Left ventricle myocardium inferior (tissue), 1 donor: ENCODE results near the gene RRAS. TPM values are rescaled to one million over a fixed set of nuclear protein-coding genes. Genes with fewer than 3 reads are reported as not detected.

Experiments
- DNase-seq: peaks from one replicate; pipeline ENCODE4 v3.0.0-alpha.2; 2020
- H3K27ac ChIP-seq: fragments of 200-600 bp; replicated peaks from 2 replicates; pipeline ENCODE4 v1.8.0; 2021
- H3K27me3 ChIP-seq: fragments of 200-600 bp; 2 replicates; pipeline ENCODE4 v1.8.0; 2021; ENCODE audit warnings: low read depth
- H3K36me3 ChIP-seq: fragments of 200-600 bp; 2 replicates; pipeline ENCODE4 v1.8.0; 2021
- H3K4me1 ChIP-seq: fragments of 200-600 bp; 2 replicates; pipeline ENCODE4 v1.8.0; 2021
- H3K4me3 ChIP-seq: fragments of 200-600 bp; 2 replicates; pipeline ENCODE4 v1.8.0; 2021; ENCODE audit warnings: mild to moderate bottlenecking, moderate library complexity
- H3K9me3 ChIP-seq: fragments of 200-600 bp; replicated peaks from 2 replicates; pipeline ENCODE4 v1.8.0; 2021
- intact Hi-C: fragments of 100-400 bp; cut with micrococcal nuclease; formaldehyde crosslinking; loops from one replicate; pipeline ENCODE4 v1.11.0; 2022
- total RNA-seq: library from RNA; stranded (reverse); fragmentation: NEBNext Ultra II Directional; extraction: Animal tissue kit (Norgen Biotek cat#: 25700); gene quantifications from one replicate; pipeline ENCODE4 v1.2.1, GENCODE V29; 2021
- TF ChIP-seq, protein P1 (sequence below): fragments of 200-600 bp; IDR thresholded peaks from 2 replicates; pipeline ENCODE4 v1.8.0; 2021; ENCODE audit warnings: antibody characterized with exemption, mild to moderate bottlenecking, borderline replicate concordance
- donor health status: DM: no; HTN: yes; CAD: no; lungs with severe emphysema.

Gene RRAS
- total RNA-seq, 1 donor from 2014 or later: 116 TPM

DNA sequence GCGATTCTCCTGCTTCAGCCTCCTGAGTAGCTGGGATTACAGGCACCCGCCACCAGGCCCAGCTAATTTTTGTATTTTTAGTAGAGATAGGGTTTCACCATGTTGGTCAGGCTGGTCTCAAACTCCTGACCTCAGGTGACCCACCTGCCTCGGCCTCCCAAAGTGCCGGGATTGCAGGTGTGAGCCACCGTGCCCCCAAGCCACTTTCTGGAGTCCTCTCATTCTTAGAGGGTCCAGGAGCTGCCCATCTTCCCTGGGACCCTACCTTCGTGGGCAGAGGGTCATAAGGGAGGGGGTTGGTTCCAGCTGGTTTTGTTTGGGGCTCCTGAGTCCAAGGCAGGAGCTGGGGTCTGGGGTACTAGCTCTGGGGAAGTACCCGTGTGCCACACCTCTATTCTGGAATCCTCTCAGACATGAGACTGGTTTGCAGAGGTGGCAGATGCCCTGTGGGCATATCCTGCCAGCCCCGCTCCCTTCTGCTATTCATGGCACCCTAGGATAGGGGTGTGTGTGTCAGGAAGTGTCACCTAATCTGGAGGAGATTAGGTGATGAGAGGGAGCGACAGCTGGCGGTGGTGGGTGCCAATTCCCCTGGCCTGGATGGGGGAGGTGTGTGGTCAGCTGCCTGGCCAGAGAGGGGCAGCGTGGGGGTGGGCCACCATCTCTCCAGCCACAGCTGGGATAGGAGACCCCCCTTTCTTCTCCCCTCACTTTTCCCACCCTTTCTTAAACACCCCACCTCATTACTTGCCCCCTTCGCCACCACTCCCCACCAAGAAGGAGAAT is 39.2 kb upstream of the RRAS start:
- Histone ChIP-seq H3K36me3 (peaks cover 34% of the 10 kb centered on the region), H3K4me1 (peaks cover 55% of the 10 kb centered on the region), H3K9me3 (no peaks in the 10 kb centered on the region), H3K4me3 (peak overlapping the region; percentile 98), H3K27me3 (no peaks in the 10 kb centered on the region), H3K27ac (peak overlapping the region; percentile 97)
- intact Hi-C loops: no loop called here
- no peak for DNase-seq
- TF ChIP-seq, protein P1, sequence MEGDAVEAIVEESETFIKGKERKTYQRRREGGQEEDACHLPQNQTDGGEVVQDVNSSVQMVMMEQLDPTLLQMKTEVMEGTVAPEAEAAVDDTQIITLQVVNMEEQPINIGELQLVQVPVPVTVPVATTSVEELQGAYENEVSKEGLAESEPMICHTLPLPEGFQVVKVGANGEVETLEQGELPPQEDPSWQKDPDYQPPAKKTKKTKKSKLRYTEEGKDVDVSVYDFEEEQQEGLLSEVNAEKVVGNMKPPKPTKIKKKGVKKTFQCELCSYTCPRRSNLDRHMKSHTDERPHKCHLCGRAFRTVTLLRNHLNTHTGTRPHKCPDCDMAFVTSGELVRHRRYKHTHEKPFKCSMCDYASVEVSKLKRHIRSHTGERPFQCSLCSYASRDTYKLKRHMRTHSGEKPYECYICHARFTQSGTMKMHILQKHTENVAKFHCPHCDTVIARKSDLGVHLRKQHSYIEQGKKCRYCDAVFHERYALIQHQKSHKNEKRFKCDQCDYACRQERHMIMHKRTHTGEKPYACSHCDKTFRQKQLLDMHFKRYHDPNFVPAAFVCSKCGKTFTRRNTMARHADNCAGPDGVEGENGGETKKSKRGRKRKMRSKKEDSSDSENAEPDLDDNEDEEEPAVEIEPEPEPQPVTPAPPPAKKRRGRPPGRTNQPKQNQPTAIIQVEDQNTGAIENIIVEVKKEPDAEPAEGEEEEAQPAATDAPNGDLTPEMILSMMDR: no peak

DNA sequence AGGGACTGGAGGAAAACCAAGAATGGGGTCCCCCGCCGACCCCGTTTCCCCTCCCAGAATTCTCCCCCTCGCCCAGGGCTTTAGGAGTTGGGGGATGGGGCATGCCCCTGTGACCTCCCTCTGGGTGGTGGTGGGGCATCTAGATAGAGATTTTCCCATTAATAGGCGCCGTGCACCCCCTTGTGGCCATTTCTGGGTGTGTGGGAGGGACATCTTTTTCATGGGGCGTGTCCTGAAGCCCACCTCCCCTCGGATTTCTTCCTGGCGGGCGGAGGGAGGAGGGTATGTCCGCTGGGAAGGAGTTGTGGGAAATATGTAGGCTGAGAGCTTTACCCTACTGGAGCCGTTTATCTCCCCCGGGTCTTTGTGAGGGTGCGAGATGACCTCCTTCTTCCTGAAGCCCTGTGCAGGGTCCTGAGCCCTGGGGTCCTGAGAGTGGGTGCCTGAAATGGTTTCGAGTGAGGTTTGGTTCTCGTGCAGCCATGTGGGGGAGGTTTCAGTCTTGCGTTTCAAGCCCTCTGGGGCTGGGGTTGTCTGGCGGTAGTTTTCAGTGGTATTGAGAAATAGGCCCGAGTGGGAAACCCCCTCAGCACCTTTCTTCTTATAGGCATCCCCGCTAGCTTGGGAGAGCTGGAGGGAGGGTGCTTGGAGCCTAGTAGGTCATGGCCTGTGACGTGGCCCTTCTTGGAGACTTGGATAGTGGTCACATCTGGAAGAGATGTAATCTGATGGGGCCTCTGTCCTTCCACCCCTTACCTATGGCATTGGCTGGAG is 38.1 kb upstream of the RRAS start:
- TF ChIP-seq, protein P1: peak; percentile 63
- H3K4me1 ChIP-seq: peaks cover 55% of the 10 kb centered on the region
- H3K9me3 ChIP-seq: no peaks in the 10 kb centered on the region
- H3K27me3 ChIP-seq: no peaks in the 10 kb centered on the region
- peaks cover 23% of the 10 kb centered on the region for H3K36me3 ChIP-seq
- peak; percentile 69 for DNase-seq
- intact Hi-C loops: no loop called here
- peak overlapping the region; percentile 98 for H3K4me3 ChIP-seq
- H3K27ac ChIP-seq: peak overlapping the region; percentile 97

DNA sequence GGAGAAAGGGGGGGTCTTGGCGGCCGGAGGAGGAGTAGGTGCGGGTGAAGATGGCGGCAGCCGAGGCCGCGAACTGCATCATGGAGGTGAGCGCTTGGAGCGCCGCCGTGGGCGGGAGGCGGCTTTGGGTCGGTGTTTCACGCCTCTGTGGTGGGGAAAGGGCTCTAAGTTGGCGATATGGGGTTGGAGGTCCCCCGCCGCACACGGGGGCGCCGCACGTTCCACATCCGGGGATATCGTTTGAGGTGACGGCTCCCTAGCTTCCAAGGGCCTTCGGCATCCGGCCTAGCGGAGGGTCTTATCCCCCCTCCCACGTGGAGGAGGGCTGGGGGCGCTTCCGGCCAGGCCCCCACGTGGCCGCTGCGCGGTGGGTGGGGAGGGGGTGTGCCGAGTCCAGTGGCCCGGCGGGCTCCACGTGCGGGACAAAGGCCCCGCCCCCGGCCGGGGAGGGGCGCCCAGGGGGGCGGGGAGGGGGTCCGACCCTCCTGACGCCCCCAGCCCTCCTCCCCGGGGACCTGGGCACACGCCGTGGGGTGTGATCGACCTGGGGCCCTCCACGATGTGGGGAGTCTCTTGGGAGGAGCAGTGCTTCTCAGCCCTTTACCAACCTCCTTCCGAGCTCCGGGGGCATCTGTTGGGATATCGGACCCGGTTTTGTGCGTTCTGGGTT is 37.4 kb upstream of the RRAS start, which contains the start of gene PRMT1:
PRMT1 (plus strand) TSS at position 41 of the 670 bp plus-strand sequence; CDS start at position 51, 10 bp downstream.
- H3K27ac ChIP-seq: peak within 1 kb of the TSS; percentile 97
- H3K9me3 ChIP-seq: no peaks in the 10 kb centered on the region
- peaks cover 58% of the 10 kb centered on the region for H3K4me1 ChIP-seq
- peak within 1 kb of the TSS; percentile 98 for H3K4me3 ChIP-seq
- peaks cover 16% of the 10 kb centered on the region for H3K36me3 ChIP-seq
- intact Hi-C loops: no loop called here
- DNase-seq: no peak
- TF ChIP-seq, protein P1: no peak
- no peaks in the 10 kb centered on the region for H3K27me3 ChIP-seq

DNA sequence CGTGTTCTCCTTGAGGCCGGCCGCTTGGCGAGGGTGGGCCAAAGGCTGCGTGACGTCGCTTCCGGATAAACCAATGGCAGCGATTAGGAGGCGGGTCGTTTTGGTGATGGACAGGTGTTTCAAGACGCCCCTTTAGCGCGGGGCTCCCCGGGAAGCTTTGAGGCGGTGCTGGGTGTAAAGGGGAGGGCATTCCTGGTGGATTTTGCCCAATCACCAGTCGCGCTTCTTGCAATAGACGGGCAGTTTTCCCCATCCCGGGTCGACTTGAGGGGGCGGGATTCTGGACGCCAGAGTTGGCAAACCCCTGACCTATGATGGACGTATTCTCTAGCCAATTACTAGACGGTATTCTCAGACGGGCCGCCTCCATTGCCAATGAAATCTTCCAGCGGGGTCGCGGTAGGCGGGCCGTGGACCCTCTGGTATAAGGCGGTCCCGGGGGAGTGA is 36.9 kb upstream of the RRAS start:
- Histone ChIP-seq H3K9me3 (no peaks in the 10 kb centered on the region), H3K36me3 (peaks cover 10% of the 10 kb centered on the region), H3K4me3 (peak overlapping the region; percentile 98), H3K27ac (peak overlapping the region; percentile 97), H3K27me3 (no peaks in the 10 kb centered on the region), H3K4me1 (peaks cover 63% of the 10 kb centered on the region)
- intact Hi-C loops: no loop called here
- DNase-seq: peak; percentile 99
- TF ChIP-seq, protein P1: no peak

DNA sequence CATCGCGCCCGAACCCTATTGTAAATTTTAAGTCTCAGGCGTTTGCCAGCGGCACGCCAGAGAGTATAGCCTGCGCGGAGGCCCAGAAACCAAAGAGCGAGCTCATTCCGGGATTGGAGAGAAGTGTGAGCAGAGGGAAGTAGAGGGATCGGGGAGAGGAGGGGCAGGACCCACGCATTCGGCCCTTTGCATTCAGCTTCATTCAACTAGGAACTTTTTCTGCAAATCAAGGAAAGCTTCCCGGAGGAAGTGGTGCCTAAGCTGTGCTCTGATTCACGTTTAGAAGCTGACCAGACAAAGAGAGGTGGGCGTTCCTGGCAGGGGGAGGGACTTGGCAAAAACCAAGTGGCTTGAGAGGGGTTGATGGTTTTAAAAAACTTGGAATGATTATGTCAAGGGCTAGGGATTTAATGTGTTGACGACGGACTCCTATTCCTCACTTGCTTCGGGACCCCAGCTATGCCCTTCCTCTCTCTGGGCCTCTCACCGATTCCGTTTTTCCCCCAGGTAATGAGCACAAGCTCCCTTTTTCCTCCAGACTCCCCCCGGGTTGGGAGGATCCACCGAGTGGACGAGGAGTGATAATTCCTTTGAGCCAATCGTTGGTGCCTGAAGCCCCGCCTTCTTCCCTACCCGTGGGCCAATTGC is 36.3 kb upstream of the RRAS start:
- peaks cover 59% of the 10 kb centered on the region for H3K4me1 ChIP-seq

More for the DNA sequence above, 36.3 kb upstream of the RRAS start:
- intact Hi-C loops: no loop called here
- peak; percentile 86 for DNase-seq
- H3K27ac ChIP-seq: peak overlapping the region; percentile 87
- no peaks in the 10 kb centered on the region for H3K27me3 ChIP-seq
- peaks cover 4% of the 10 kb centered on the region for H3K36me3 ChIP-seq
- TF ChIP-seq, protein P1: no peak
- no peaks in the 10 kb centered on the region for H3K9me3 ChIP-seq
- H3K4me3 ChIP-seq: peak overlapping the region; percentile 98
